Endometrial microvascular endothelial cells (primary cell): ENCODE data around the gene EVX1. TPM values are rescaled to one million over a fixed set of nuclear protein-coding genes. Genes with fewer than 3 reads are reported as not detected.

ENCODE experiments used
- in situ Hi-C: cut with HindIII; loops from 2 replicates; pipeline ENCODE4 v1.10.0; 2017; ENCODE audit warnings: low sequenced_read_pairs, low pct_unique_long_range_greater_than_20kb; ENCODE audit errors: inconsistent ontology term
- total RNA-seq: library from RNA; depleted of rRNA; stranded (reverse); fragments of >200 nt; gene quantifications from one replicate; pipeline ENCODE4 v1.2.3, GENCODE V29; 2015; ENCODE audit errors: inconsistent ontology term

Gene EVX1
- not detected for total RNA-seq

DNA sequence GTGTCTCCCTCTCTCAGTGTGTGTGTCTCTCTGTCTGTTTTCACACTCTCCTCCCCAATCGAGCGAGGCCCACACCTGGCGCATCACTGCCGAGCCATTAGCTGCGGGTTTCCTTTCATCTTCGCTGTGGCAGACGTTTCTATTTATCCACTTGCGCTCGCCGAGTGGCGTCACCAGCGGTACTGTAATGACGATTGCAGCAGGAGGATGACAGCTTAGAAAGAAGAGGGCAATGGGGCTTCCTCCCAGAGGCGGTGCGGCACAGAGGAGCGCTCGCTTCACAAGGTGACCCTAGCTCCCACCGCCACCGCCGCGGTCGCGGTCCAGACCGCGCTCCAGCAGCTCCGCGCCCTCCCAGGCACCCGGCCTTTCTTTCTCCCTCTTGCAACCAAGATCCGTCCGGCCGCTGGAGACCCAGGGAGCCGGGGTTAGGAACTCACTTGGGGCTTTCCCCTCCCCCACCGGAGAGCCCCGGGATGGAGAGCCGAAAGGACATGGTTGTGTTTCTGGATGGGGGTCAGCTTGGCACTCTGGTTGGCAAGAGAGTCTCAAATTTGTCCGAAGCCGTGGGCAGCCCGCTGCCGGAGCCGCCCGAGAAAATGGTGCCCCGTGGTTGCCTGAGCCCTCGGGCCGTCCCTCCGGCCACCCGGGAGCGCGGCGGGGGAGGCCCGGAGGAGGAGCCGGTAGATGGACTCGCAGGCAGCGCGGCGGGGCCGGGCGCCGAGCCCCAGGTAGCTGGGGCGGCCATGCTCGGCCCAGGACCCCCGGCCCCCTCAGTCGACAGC, at the start of gene EVX1:
Gene EVX1, plus strand, starts transcription at position 248 of the 785 bp plus-strand sequence. Its CDS starts 229 bp downstream, at position 477.
- in situ Hi-C loops, result no loop called here

DNA sequence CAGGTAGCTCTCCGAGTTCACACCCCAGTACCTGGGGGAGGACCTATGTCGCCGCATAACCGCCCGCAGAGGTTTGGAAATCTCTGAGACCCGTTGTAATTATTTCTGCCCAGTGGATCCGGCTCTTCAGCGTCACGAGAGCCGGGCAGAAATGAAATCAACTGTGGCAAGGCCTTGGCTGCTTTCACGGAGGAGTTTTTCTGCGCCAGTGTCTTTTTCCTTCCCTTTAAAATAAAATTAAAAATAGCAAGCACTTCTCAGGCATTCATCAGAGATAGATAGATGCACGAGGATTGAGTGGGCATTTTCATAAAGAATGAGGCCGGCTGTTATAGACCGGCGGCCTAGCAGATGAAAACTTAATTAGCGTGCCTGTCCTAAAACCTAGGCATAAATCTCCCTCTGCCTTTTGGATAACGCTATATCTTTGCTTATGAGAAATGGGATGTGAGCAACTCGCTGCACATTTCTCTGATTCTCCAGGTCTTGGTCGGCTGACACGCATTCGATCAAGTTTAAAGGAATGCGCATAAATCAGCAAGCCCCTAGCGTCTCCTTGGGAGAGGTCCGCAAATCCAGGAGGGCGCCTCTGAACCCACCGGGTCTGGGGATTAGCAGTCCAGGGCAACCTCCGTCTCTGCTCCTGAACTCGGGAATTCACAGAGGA, 49.1 kb upstream of the EVX1 start:
- in situ Hi-C loops, result no loop called here

DNA sequence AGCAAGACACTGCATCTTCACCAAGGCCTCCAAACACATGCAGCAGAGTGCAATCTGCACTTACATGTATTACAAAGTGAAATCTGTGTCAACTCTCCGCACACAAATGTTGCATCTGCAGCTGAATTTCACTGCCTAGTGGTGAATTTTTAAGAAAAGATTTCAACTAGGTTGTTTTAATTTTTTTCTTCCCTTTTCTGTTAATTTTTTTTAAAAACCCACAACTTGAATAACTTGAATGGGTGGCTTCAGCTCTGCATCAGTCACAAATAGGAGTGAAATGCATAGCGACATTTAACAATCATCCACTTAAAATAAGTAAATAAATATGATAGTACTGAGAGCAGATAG, 48.6 kb upstream of the EVX1 start:
- in situ Hi-C loops, result no loop called here

DNA sequence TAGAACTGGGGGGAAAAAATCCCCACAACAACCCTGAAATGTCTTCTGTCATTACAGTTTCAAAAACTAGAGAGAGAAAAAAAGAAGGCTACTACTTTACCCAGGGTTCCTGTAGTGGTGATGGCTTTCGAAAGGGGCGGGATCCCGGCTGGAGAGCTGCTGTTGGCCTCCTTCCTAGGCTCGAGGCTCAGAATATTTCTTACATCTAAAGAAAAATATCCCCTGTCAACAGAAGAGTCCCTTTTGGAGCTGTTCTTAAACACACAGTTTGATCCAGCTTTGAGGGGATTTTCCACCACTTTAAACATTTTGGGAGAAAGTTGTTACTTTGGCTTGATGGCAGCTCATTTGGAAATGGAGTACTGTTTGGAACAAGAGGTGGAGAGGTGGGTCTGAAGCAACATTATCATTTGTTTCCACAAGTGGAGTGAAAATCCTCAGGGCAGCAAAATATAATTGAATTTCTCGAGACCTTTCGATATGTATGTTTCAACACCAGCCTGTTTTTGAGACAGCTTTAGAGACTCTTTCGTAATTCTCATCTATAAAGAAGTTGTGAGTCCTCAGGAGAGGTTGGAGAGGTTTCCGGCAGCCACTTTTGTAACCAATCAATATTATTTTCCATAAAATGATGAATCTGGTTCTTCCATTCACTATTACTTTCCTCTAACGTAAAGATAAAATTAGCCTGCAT, 47.8 kb upstream of the EVX1 start:
- in situ Hi-C loops, result no loop called here

DNA sequence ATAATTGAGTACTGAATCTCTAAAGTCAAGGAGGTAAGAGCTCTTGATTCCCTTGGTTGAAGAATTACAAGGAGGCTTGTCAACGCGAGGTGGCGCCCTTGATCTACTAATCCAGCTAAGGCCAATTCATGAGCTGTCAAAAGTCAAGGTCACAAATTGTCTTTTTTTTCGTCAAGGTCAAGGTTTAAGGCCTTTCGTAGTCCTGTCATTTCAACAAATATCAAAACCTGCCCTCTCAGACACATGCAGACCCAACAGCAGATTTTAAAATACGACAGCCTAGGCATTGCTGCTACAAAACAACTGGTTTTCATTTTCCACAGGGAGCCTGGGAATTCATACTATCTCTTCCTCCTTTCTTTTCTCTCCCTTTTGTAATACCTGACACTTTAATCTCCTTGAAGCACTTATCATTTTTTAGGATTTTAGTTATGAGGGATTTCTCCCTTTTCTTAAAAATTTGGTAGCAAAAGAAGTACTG, 46.3 kb upstream of the EVX1 start:
- in situ Hi-C loops, result no loop called here

DNA sequence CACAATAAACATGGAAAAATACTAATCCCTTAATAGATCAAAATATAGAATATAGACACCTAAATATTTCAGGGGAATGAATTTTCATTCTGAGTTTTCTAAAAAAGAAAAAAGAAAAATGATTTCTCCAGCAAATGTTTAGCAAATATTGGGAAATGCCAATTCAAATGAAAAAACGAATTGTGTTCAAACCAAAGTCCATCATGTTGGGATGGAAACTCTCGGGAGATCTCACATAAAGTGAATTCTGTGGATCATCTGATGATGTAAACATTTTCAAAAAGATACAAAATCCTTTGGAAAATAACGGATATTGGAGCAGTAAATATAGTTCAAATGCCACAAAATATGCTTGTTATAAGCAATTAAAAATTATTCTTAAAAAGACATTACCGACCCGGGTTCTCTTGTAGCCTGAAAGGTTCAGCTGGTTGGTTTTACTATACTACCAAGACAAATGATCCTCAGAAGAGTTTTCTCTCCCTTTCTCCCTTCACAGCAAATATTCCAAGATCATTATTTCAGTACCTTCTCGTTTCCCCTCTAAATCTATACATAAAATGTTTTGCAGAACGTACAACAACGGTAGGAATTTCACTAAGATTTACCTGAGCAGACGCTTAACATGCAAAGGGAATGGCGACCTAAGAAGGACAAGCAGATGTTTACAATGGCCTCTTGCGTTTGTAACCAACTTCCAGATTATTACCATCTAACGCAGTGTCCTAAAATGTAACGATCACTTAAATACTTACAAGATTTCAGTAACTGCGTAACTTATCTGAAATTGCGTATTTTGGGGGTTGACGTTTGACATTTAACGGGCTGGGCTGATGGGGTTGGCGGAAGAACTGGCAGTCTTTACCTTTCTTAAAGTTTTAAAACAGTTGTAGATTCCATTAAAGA, 45.2 kb upstream of the EVX1 start:
- in situ Hi-C loops, result no loop called here

DNA sequence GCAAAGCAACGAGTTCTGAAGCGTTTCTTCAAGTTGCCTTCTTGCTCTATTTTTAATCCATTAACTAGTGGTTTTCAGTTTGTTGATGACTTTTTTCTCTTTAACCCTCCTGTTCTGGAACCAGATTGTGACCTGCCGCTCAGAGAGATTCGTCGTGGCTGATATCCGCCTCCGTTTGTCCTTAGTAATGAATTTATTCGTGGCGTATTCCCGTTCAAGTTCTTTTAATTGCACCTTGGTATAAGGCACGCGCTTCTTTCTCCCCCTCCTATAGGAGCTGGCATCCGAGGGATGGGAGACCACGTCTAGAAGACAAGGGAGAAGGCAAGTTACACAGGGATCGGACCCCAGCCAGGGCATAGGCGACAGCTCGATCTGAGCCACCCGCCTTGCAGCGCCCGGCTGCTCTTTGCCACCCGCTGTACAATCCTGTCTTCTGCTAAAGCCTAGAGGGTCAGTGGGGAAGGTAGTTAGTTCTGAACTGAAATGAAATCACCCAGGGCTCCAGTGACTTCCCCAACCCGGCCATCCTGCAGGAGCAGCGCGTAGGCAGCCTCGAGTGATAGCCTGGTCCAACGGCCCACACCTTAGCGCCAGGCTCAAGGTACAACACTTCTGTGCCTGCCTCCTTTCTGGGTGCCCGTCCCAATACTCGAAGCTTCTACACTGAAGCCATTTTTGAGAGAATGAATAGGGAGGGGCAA, 44.3 kb upstream of the EVX1 start:
- in situ Hi-C loops, result no loop called here

DNA sequence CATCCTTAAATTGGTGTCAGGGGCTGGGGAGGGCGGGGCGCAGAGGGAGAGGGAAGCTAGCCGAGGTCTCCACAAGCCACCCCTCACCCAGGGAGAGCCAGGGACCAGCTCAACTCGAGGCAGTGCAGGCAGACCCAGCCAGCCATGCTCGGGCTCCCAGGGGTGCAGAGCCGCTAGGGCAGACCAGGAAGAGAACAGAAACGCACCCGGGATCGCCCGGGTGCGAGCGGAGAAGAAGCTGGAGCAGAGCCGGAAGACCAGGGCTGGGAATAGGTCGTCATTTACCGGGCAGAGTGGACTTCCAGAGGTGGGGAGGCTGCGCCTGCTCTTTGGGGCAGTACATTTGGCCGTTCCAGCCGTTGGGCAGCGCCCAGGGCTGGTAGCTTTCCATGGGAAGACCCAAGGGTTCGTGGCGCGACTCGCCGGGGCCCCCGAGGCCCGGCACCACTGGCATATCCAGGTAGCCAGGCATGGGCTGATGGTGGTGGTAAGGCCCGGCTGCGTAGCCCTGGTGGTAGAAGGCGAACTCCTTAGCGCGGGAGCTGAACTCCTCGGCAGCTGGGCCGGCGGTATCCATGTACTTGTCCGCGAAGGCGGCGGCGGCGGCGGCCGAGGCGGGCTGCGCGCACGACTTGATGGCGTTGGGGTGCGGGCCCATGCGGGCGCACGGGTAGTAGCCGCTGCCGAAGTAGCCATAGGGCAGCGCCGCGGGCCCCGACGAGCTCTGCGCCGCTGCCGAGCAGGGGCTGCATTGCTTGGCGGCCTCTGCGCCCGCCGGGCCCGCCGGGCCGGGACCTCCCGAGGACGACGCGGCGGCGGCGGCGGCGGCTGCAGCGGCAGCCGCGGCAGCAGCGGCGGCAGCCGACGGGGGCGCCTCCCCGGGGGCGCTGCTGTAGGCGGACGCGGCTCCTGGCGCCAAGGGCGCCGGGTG, 43.5 kb upstream of the EVX1 start:
- in situ Hi-C loops, result no loop called here

DNA sequence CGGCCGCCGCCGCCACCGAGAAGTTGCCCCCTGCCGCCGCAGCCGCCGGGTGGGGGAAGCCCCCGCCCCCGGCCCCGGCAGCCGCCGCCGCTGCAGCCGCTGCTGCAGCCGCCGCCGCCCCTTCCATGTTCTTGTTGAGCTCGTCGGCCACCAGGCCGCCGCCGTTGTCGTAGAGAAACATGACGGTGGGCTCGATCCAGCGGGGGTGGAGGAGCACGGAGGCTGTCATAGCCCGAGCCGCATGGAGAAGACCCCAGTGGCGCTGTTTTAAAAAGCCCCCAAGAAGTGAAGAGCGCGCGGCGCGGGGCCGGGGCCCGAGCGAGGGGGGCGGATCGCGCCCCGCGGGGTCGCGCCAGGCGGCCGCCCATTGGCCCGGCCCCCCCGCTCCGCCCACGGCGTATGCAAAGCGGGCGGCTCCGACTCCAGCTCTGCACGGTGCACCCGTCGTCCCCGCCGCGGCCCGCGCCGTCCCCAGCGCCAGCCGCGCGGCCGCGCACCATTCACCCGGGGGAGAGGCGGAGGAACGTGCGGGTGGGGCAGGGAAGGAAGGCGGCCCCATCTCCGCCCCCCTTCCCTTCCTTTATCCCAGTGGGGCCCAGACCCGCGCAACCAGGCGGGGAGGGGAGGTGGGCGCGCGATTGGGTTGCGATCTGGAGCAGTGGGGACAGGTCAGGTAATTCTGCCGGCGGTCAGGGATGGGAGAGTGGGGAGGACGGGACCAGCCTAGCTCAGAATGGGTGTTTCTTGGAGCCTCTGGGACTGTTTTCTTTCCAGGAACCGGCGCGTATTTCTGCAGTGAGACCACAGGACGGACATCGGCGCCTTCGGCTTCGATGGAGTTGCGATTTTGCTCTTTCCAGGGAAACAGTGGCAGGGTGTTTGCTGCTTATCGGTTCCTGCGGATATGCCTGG, 42.5 kb upstream of the EVX1 start, which contains the start of gene HOXA13:
Gene HOXA13, minus strand, starts transcription at position 243 of the 912 bp plus-strand sequence. Its CDS starts 14 bp downstream, at position 229.
- in situ Hi-C loops, result loop anchor here (25.0 kb wide), 1 partner anchor 387 kb away; no protein-coding TSS in a partner anchor

DNA sequence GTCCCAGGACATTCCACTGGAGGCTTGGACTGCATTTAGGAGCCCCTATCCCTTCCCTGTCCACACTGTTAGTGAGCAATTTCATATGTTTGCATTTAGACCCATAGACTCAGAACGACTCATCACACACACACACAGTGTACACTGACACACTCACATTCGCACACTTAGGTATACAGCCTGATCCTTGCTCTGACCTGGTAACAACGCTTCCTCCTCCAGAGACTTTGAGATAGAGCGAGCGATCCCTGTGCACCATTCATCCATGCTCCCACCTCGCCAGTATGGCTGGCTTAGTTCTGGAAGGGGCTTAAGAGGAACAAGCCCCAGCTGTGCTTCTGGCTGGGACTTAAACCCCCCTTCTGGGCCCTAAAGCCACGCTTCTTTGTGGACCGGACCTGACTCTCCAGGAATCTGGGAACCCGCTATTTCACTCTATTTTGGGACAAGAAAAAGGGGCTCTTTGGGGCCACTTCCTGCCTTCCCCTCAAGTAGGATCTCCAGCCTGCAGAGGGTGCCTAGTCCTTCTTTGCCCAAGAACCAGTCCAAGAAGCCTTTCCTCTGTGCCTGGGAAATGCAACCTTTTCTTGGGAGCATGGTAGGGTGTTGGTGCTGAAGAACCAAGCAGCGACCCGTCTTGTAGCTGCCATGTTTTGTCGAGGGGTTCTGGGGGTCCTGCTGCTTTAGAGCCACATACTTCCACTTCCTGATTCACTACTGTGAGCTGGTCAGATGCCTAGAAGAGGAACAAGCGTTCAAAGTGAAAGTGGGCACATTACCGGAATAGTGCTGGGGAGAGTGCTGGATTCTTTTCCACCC, 41.6 kb upstream of the EVX1 start:
- in situ Hi-C loops, result loop anchor here (25.0 kb wide), 1 partner anchor 386 kb away; no protein-coding TSS in a partner anchor

DNA sequence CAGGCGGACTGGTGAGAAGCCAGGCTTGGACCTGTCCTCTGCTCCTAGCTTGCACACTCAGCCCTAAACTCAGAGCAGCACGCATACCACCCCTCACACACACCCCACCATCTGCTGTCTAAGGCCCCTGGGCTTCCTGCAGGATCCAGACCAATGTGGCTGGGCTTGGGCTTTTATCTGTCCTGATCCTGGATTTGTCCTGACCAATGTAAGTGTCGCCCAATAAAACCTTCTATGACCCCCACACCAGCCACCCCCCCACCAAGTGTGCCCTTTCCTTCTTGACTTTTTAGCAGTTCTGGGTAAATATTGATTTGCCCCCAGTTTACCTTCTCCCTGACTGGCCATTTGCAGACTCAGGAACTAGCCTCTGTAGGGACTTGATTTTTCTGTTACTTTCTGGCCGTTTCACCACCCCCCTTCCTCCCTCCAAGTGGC, 41.0 kb upstream of the EVX1 start:
- in situ Hi-C loops, result loop anchor here (25.0 kb wide), 1 partner anchor 386 kb away; no protein-coding TSS in a partner anchor

DNA sequence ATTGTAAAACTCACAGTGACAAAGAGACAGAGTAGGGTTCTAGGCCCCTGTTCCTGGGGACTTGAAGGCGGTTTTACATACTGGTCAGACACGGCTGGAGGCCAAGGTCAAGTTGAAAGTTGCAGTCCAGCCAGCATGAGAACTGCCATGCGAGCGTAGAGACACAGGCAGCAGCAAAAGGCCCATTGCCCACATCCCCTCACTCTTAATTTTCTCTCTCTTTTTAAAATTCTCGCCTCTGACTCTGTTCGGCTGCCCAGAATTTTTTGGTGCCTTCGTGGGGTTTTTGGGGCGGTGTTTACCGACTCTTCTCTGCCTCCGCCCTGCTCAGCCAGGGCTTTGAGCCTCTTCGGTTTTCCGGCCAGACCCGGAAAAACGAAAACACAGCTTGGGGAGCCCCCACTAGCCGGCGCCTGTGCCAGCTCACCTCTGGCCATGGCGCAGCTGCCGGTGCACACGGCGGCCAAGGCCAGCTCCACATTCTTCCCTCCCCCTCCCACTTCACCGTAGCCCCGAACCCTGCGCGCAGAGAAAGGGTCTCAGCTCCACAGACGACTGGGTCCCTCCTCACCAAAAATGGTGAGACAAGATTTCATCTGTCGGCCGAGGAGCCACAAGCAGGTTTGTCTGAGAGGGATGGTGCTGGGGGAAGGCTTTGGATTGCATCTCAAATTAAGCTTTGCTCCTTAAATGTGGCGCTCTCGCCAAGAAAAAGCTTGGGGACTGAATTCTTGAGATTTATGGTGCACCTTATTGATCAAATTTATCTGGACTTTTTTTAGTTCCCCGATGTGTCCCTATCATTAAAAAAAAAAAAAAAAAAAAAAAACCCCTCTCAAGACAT, 40.4 kb upstream of the EVX1 start:
- in situ Hi-C loops, result loop anchor here (25.0 kb wide), 1 partner anchor 385 kb away; no protein-coding TSS in a partner anchor

DNA sequence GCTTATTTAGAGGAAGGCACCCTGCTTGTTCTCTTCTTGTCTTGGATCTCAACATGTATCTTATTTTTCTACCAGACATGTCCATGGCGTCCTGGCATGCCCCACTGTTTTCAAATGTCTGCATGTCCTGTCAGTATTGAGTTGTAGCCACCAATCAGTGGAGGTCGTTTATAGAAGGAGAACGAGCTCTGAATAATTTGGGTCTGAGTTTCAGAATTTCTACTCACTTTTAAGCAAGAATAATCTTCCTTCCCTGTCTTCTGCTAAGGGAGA, 39.8 kb upstream of the EVX1 start:
- in situ Hi-C loops, result loop anchor here (25.0 kb wide), 1 partner anchor 385 kb away; no protein-coding TSS in a partner anchor

DNA sequence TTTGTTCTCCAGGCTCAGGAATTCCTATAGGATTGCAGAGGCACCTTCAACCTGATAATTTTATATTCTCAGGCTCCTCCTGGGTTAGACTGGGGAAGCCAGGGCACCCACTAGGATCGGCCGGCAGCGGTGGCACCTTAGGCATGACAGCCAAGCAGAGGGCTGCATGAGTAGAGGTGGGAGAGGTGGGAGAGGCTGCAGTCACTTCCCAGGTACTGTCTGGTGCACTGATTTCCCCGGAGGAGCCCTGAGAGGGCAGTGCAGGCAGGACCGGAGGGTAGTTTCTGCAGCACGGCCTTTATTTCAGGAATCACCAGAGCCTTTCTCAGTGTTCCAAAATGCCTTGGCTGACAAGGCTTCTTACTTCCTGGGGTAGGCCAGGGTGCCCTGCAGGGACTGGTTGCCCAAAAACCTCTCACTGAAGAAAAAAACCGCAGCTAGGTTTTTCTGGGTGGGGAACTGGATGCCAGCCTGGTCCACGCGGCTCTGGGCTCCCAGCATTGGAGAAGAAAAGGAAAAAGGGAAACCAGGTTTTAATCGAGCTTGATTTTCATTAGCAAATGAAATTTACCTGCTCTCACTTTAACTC, 39.1 kb upstream of the EVX1 start:
- in situ Hi-C loops, result loop anchor here (25.0 kb wide), 1 partner anchor 384 kb away; no protein-coding TSS in a partner anchor
